Fibroblast of skin of left quadriceps (primary cell): ENCODE data around the gene KRTAP4-7.
"Not testable (repeated sequence)": the region's sequence is repeated elsewhere in the genome, so short reads cannot be mapped to it uniquely, and the experiment has no call there.

Source experiments
- DNase-seq, 2 experiments: peaks; one replicate each; pipeline ENCODE4 v3.0.0-alpha.2; 2013; ENCODE audit warnings: low read depth in 2 of 2

The KRTAP4-7 gene

DNA sequence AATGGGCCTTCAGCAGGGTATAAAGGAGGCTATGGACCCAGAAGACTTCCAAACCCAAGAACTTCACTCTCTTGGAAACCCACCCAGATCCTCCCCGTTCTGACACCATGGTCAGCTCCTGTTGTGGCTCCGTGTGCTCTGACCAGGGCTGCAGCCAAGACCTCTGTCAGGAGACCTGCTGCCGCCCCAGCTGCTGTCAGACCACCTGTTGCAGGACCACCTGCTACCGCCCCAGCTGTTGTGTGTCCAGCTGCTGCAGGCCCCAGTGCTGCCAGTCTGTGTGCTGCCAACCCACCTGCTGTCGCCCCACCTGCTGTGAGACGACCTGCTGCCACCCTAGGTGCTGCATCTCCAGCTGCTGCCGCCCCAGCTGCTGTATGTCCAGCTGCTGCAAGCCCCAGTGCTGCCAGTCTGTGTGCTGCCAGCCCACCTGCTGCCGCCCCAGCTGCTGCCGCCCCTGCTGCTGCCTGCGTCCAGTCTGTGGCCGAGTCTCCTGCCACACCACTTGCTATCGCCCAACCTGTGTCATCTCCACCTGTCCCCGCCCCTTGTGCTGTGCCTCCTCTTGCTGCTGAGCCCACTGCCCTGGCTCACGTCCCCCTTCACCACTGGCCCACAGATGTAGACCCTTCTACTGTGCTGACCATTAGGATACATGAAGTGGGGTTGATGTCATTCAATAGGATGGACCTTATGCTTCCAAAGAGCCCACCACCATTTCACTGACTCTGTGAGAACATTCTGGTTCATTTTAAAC, at the start of gene KRTAP4-7:
KRTAP4-7 (plus strand) TSS at position 51 of the 757 bp plus-strand sequence; CDS start at position 108, 57 bp downstream.
- not testable (repeated sequence) for DNase-seq

DNA sequence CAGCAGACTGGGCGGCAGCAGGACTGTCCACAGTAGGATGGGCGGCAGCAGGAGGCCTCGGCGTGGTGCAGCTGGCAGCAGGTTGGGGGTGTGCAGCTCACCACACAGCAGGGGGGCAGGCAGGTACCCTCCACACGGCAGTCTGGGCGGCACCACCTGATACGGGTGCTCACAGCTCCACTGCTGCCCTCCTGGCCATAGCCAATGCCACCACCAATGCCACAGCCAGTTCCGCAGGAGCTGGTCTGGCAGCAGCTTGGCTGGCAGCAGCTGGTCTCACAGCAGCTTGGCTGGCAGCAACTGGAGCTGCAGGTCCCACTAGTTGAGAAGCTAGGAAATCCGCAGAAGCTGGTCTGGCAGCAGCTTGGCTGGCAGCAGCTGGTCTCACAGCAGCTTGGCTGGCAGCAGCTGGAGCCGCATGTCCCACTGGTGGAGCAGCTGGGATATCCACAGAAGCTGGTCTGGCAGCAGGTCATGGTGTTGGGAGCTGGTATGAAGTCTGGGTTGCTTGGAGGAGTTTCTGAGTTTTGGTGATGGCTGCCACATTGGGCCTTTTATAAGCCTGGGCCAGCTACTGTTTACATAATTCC, 49.5 kb upstream of the KRTAP4-7 start, which contains the start of gene KRTAP1-3:
KRTAP1-3 (minus strand) TSS at position 529 of the 590 bp plus-strand sequence; CDS start at position 476, 53 bp downstream.
- not testable (repeated sequence) for DNase-seq

DNA sequence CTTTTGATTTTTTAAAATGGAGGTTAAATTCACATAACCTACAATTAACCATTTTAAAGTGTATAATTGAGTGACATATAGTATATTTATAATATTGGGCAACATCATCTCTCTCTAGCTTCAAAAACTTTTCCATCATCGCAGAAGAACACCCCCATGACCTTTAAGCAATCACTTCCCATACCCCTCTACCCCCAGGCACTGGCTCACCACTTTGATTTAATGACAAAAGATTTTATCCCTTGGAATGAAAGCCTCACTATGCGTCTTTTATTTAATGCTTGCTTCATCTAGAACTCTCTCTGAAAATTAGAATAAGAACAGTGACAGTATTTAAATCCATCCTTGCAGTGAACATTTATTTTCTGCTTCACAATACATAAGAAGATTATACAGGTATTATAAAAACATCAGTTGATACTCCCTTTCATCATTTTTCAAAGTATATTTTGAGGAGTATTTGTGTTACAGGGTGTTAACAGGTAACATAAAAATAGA, 46.0 kb upstream of the KRTAP4-7 start:
- DNase-seq, result no peak

- DNase-seq, result not testable (repeated sequence)
Observed at GRCh38 chr17:41040783-41041571, 43.0 kb upstream of the KRTAP4-7 start, which contains the start of gene KRTAP1-1. Gene KRTAP1-1, minus strand, starts transcription at chr17:41041450. Its CDS starts 53 bp downstream, at chr17:41041397.

- no peak for DNase-seq
Observed at GRCh38 chr17:41042953-41043352, 41.0 kb upstream of the KRTAP4-7 start.

DNA sequence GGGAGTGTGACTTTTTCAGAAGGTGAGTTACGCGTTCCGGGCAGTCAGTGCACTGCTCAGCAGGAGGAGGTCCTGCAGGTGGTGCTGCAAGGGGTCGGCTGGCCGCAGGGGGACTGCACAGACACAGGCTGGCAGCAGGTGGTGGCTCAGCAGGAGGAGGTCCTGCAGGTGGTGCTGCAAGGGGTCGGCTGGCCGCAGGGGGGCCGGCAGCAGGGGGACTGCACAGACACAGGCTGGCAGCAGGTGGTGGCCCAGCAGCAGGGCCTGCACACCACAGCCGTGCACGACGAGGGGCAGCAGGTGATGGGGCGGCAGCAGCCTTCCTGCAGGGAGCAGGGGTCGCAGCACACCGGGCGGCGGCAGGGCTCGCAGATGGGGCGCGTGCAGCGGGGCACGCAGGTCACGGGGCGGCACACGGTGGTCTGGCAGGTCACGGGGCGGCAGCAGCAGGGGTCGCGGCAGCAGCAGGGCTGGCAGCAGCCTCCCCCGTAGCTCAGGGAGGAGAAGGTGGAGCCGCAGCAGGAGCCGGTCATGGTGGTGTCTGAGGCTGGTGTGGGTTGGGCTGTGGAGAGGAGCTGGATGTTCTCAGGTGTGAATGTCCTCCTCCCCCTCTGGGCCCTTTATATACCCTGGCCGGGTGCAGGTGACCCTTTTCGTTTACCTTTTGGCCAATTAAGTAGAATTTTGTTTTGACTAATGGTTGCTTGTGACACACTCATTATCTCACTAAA, 37.0 kb upstream of the KRTAP4-7 start, which contains the start of gene KRTAP2-1:
KRTAP2-1 (minus strand) TSS at position 582 of the 731 bp plus-strand sequence; CDS start at position 533, 49 bp downstream.
- DNase-seq, result not testable (repeated sequence)

- no peak for DNase-seq
Observed at GRCh38 chr17:41048441-41048840, 35.5 kb upstream of the KRTAP4-7 start.

- DNase-seq, result no peak
Observed at GRCh38 chr17:41049110-41049509, 34.8 kb upstream of the KRTAP4-7 start.

DNA sequence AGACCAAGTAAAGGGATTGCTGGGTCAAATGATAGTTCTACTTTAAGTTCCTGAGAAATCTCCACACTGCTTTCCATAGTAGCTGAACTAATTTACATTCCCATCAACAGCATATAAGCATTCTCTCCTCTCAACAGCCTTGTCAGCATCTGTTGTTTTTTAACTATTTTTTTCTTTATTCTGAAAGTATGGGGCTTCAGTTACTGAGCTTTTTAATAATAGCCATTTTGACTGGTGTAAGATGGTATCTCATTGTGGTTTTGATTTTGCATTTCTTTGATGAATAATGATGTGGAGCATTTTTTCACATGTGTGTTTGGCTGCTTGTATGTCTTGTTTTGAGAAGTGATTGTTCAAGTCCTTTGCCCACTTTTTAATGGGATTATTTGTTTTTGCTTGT, 31.4 kb upstream of the KRTAP4-7 start:
- DNase-seq, result peak in 1 of 2 experiments; percentile 54

DNA sequence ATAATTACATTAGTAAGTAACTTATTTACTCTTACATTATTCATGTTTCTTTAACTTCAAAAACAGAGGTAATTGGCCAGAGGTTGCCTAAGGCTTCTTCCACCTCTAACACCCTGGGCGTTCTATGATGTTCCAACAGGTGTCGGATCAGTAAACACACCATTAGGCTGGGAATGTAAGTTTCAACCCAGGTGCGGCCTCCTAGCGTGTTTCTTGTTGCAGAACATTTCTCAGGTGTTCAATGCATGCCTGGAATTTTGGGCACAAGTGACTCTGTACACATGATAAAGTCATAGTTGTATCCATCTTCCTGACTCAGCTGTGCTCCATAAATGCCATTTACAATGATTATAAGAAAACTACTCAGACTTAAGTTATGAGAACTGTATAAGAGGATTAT, 29.9 kb upstream of the KRTAP4-7 start:
- DNase-seq, result no peak

GRCh38 chr17:41054556-41054955, 29.4 kb upstream of the KRTAP4-7 start:
- DNase-seq, result not testable (repeated sequence)

- not testable (repeated sequence) for DNase-seq
Observed at GRCh38 chr17:41055130-41055529, 28.8 kb upstream of the KRTAP4-7 start, which contains the start of gene KRTAP2-2. Gene KRTAP2-2, minus strand, starts transcription at chr17:41055230. Its CDS starts 19 bp downstream, at chr17:41055211.

DNA sequence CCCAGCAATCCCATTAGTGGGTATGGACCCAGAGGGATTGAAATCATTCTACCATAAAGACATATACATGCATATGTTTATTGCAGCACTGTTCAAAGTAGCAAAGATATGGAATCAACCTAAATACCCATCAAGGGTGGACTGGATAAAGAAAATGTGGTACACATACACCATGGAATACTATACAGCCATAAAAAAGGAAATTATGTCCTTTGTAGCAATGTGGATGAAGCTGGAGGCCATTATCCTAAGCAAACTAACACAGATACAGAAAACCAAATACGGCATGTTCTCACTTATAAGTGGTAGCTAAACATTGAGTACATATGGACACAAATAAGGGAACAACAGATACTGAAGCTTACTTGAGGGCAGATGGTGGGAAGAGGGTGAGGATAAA, 26.4 kb upstream of the KRTAP4-7 start:
- DNase-seq, result no peak

GRCh38 chr17:41058741-41059140, 25.2 kb upstream of the KRTAP4-7 start:
- DNase-seq, result no peak

DNA sequence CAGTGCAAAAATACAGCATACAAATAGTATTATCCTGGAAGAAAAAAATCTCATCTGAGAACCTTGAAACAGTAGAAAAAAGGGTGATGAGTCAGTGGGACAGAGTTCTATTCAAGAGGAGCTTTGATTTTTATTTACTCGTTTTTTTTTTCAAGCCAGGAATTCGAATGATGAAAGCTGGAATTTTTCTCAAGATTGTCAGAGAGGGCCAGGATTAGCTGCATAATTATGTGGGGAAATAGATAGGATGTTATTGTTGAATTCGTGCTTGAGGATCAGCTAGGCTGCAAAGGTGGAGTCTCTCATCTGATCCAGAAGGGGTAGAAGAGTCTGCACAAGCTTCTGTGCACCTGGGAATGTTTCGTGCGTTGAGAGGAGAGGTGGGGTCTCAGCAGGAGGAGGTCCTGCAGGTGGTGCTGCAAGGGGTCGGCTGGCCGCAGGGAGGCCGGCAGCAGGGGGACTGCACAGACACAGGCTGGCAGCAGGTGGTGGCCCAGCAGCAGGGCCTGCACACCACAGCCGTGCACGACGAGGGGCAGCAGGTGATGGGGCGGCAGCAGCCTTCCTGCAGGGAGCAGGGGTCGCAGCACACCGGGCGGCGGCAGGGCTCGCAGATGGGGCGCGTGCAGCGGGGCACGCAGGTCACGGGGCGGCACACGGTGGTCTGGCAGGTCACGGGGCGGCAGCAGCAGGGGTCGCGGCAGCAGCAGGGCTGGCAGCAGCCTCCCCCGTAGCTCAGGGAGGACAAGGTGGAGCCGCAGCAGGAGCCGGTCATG, 24.5 kb upstream of the KRTAP4-7 start:
- peak; percentile 93 for DNase-seq

DNA sequence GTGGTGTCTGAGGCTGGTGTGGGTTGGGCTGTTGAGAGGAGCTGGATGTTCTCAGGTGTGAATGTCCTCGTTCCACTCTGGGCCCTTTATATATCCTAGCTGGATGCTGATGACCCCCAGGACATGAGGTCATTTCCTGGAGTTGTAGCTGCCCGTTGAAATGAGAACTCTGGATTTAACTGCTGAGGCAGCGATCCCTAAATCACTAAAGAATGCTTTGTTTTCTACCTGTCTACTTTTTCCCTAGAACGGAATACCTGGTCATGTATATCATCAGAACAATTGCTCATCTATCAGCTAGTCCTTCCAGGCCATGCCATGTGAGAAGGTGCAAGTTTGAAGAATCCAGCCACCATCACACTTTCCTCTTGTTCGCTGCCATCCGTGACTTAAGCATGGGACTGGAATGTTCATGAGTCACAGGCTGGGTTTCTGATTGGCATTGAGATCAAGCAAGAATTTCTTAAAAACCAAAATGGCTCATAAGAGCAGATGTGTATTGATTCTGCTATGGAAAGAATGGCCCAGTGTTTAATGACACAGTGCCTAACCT, 23.8 kb upstream of the KRTAP4-7 start, which contains the start of gene KRTAP2-3:
KRTAP2-3 (minus strand) TSS at position 63 of the 553 bp plus-strand sequence. CDS start 64 bp downstream, outside the sequence.
- DNase-seq, result peak; percentile 91 to 92

DNA sequence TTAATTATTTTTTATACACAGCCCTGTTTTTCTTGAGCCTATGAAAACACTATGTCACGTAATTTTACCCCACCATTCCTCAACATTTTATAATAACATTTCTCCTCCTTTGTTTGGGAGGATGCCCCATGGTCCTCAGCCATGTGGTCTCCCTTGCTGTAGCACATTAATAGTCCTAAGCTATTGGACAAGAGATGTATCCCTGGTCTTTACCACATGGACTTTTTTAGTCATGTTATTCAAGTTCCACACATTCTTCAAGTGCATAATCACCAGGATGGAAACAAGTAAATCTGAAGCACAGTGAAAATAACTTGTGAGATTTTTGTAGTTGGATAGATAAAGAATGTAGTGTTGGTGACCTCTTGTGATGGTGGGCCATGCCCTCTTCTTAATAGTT, 22.0 kb upstream of the KRTAP4-7 start:
- peak; percentile 97 to 98 for DNase-seq

DNA sequence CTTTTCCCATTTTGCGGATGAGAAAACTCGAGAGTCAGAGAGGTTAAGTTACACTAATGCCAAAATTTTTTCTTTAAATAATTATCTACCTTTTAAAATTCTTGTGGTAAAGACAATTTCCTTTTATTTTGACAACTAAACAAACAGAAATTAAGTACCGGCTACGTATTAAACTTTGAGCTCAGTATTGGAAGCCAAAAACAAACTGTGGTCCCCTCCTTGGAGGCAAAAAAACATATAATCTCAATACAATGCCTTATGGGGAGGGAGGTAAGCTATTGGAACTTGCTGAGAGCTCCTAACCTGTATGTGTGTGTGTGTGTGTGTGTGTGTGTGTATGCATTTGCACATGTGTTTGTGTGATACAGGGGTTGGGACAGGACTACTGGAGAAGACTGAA, 20.5 kb upstream of the KRTAP4-7 start:
- no peak for DNase-seq

GRCh38 chr17:41064301-41064700, 19.6 kb upstream of the KRTAP4-7 start:
- no peak for DNase-seq
